NCI-H774 (cell line): ENCODE measurements around the gene CD1C.
"Not testable (repeated sequence)": the region's sequence is repeated elsewhere in the genome, so short reads cannot be mapped to it uniquely, and the experiment has no call there.

Source experiments
- DNase-seq: peaks from one replicate; lab custom pipeline; 2025; lab: John Stamatoyannopoulos, UW

CD1C gene

GRCh38 chr1:158329300-158329699 lies 39.6 kb downstream of the CD1C start:
- no peak for DNase-seq

- no peak for DNase-seq
Observed at GRCh38 chr1:158329733-158330132, 40.0 kb downstream of the CD1C start.

GRCh38 chr1:158330391-158331105 lies 40.8 kb downstream of the CD1C start:
- no peak for DNase-seq

GRCh38 chr1:158331106-158331425 lies 41.3 kb downstream of the CD1C start:
- no peak for DNase-seq

- no peak for DNase-seq
Observed at GRCh38 chr1:158331481-158332150, 41.9 kb downstream of the CD1C start, which contains the start of gene CD1B. CD1B (minus strand) TSS chr1:158331531; CDS start chr1:158331423, 108 bp downstream.

GRCh38 chr1:158333405-158334155 lies 43.9 kb downstream of the CD1C start:
- no peak for DNase-seq

GRCh38 chr1:158334526-158335212 lies 44.9 kb downstream of the CD1C start:
- no peak for DNase-seq

- DNase-seq: no peak
Observed at GRCh38 chr1:158335213-158335532, 45.5 kb downstream of the CD1C start.

- DNase-seq: not testable (repeated sequence)
Observed at GRCh38 chr1:158336413-158336812, 46.7 kb downstream of the CD1C start.
